CD4-positive, CD25-positive, alpha-beta regulatory T cell (primary cell): ENCODE measurements around the gene PROM2. TPM values are rescaled to one million over a fixed set of nuclear protein-coding genes. Genes with fewer than 3 reads are reported as not detected.

Experiments used
- ATAC-seq, 2 donors: fragments of 150-1000 bp; cut with Tn5 transposase; one replicate each; pipeline ENCODE4 v1.10.0; 2021; ENCODE audit warnings: low read depth in 2 of 2, moderate number of reproducible peaks in 2 of 2, moderate library complexity in 1 of 2
- DNase-seq, 3 donors: peaks; one replicate each; pipeline versions ENCODE4 v3.0.0 to v3.0.0-alpha.2; 2012 to 2022; ENCODE audit warnings: mixed read lengths in 1 of 3
- H3K27ac ChIP-seq: one replicate; pipeline ENCODE4 v1.7.0; 2013; ENCODE audit warnings: mild to moderate bottlenecking, low read length; ENCODE audit not compliant: insufficient read depth, poor library complexity, severe bottlenecking
- H3K27me3 ChIP-seq: one replicate; pipeline ENCODE4 v1.7.0; 2013; ENCODE audit warnings: low read length; ENCODE audit not compliant: control insufficient read depth, insufficient read depth
- H3K36me3 ChIP-seq: one replicate; pipeline ENCODE4 v1.7.0; 2013; ENCODE audit warnings: mild to moderate bottlenecking, low read length, moderate library complexity; ENCODE audit not compliant: control insufficient read depth, insufficient read depth
- H3K4me1 ChIP-seq: 2 replicates; pipeline ENCODE4 v1.7.0; 2013; ENCODE audit warnings: mild to moderate bottlenecking, low read length; ENCODE audit not compliant: insufficient read depth, control insufficient read depth, poor library complexity, severe bottlenecking
- H3K4me3 ChIP-seq: one replicate; pipeline ENCODE4 v1.7.0; 2013; ENCODE audit warnings: low read depth, mild to moderate bottlenecking, low read length, moderate library complexity
- H3K9me3 ChIP-seq, 2 experiments: 1 replicate in 1 of 2; 2 replicates in 1 of 2; pipeline ENCODE4 v1.7.0; 2013; ENCODE audit warnings: low read length in 2 of 2, mild to moderate bottlenecking in 1 of 2, moderate library complexity in 1 of 2; ENCODE audit not compliant: control insufficient read depth in 2 of 2
- H3K27ac Mint-ChIP-seq, 3 donors: one replicate each; pipeline ENCODE4 v1.8.0; 2020 to 2022; ENCODE audit warnings: mild to moderate bottlenecking in 3 of 3, mixed read lengths in 3 of 3, moderate library complexity in 2 of 3
- H3K27me3 Mint-ChIP-seq: one replicate; pipeline ENCODE4 v1.8.0; 2022; ENCODE audit warnings: mild to moderate bottlenecking, mixed read lengths
- H3K36me3 Mint-ChIP-seq: one replicate; pipeline ENCODE4 v1.8.0; 2020; ENCODE audit warnings: mixed read lengths
- H3K4me1 Mint-ChIP-seq, 4 donors: one replicate each; pipeline ENCODE4 v1.8.0; 2020 to 2022; ENCODE audit warnings: mixed read lengths in 4 of 4, mild to moderate bottlenecking in 1 of 4
- H3K4me3 Mint-ChIP-seq, 4 donors: one replicate each; pipeline ENCODE4 v1.8.0; 2020 to 2022; ENCODE audit warnings: mild to moderate bottlenecking in 4 of 4, mixed read lengths in 4 of 4, moderate library complexity in 3 of 4
- H3K9me3 Mint-ChIP-seq, 7 donors: one replicate each; pipeline ENCODE4 v1.8.0; 2020 to 2022; ENCODE audit warnings: mixed read lengths in 7 of 7, mild to moderate bottlenecking in 3 of 7, moderate library complexity in 2 of 7
- polyA plus RNA-seq, 4 donors: library from polyadenylated mRNA; unstranded; fragments of 300-500 nt; fragmentation: Illumina TruSeq; gene quantifications; one replicate each; pipeline ENCODE4 v1.2.3, GENCODE V29; 2021
- total RNA-seq: library from RNA; stranded (reverse); gene quantifications from one replicate; pipeline ENCODE4 v1.2.3, GENCODE V29; 2022

The PROM2 gene
- total and polyA plus RNA-seq, 5 donors from 2014 or later = 0.47 TPM; not detected in 4

- Histone ChIP-seq H3K27ac (no peak overlapping the region), H3K9me3 (no peaks in the 10 kb centered on the region), H3K4me3 (no peak overlapping the region), H3K36me3 (no peaks in the 10 kb centered on the region), H3K27me3 (no peaks in the 10 kb centered on the region), H3K4me1 (no peaks in the 10 kb centered on the region)
- DNase-seq = no peak
- no peak for ATAC-seq
- no peaks in the 10 kb centered on the region for H3K9me3 Mint-ChIP-seq
- no peaks in the 10 kb centered on the region for H3K27me3 Mint-ChIP-seq
- H3K4me1 Mint-ChIP-seq = no peaks in the 10 kb centered on the region
- H3K4me3 Mint-ChIP-seq = no peak overlapping the region
- no peak overlapping the region for H3K27ac Mint-ChIP-seq
- H3K36me3 Mint-ChIP-seq = no peaks in the 10 kb centered on the region
These were observed 7.5 kb downstream of the PROM2 start for GRCh38 chr2:95281786-95282185.

GRCh38 chr2:95282458-95282857 lies 8.2 kb downstream of the PROM2 start:
- Mint-ChIP-seq H3K9me3 (no peaks in the 10 kb centered on the region), H3K27ac (peak overlapping the region in 1 of 3 donors; percentile 31), H3K4me3 (no peak overlapping the region), H3K36me3 (no peaks in the 10 kb centered on the region), H3K27me3 (no peaks in the 10 kb centered on the region), H3K4me1 (no peaks in the 10 kb centered on the region)
- H3K36me3 ChIP-seq = no peaks in the 10 kb centered on the region
- no peaks in the 10 kb centered on the region for H3K9me3 ChIP-seq
- H3K27me3 ChIP-seq = no peaks in the 10 kb centered on the region
- no peak overlapping the region for H3K27ac ChIP-seq
- no peak overlapping the region for H3K4me3 ChIP-seq
- H3K4me1 ChIP-seq = no peaks in the 10 kb centered on the region
- DNase-seq (no peak), ATAC-seq (no peak)

- H3K9me3 ChIP-seq = no peaks in the 10 kb centered on the region
- Mint-ChIP-seq H3K27me3 (no peaks in the 10 kb centered on the region), H3K4me1 (no peaks in the 10 kb centered on the region), H3K27ac (peak overlapping the region in 1 of 3 donors; percentile 64), H3K4me3 (no peak overlapping the region), H3K9me3 (no peaks in the 10 kb centered on the region), H3K36me3 (no peaks in the 10 kb centered on the region)
- no peaks in the 10 kb centered on the region for H3K36me3 ChIP-seq
- H3K27me3 ChIP-seq = no peaks in the 10 kb centered on the region
- H3K4me3 ChIP-seq = no peak overlapping the region
- ATAC-seq (no peak), DNase-seq (no peak)
- H3K4me1 ChIP-seq = no peaks in the 10 kb centered on the region
- H3K27ac ChIP-seq = no peak overlapping the region
These were observed 9.3 kb downstream of the PROM2 start for GRCh38 chr2:95283562-95283961.

GRCh38 chr2:95284886-95285541 lies 10.8 kb downstream of the PROM2 start:
- no peak overlapping the region for H3K27ac Mint-ChIP-seq

GRCh38 chr2:95285542-95285932 lies 11.3 kb downstream of the PROM2 start:
- no peak overlapping the region for H3K4me3 Mint-ChIP-seq
- no peak for DNase-seq
- peaks cover 0 to 6% (median 2%) of the 10 kb centered on the region in 7 donors for H3K9me3 Mint-ChIP-seq
- no peak overlapping the region for H3K27ac Mint-ChIP-seq
- no peaks in the 10 kb centered on the region for H3K4me1 ChIP-seq
- H3K27ac ChIP-seq = no peak overlapping the region
- no peaks in the 10 kb centered on the region for H3K9me3 ChIP-seq
- H3K27me3 Mint-ChIP-seq = no peaks in the 10 kb centered on the region
- no peaks in the 10 kb centered on the region for H3K27me3 ChIP-seq
- H3K4me3 ChIP-seq = no peak overlapping the region
- H3K4me1 Mint-ChIP-seq = no peaks in the 10 kb centered on the region
- no peaks in the 10 kb centered on the region for H3K36me3 ChIP-seq
- H3K36me3 Mint-ChIP-seq = no peaks in the 10 kb centered on the region
- ATAC-seq = no peak

More at GRCh38 chr2:95284886-95285541, 10.8 kb downstream of the PROM2 start:
- no peak overlapping the region for H3K4me3 ChIP-seq
- no peaks in the 10 kb centered on the region for H3K36me3 ChIP-seq
- Mint-ChIP-seq H3K9me3 (peaks cover 0 to 2% (median under 1%) of the 10 kb centered on the region in 7 donors), H3K27me3 (no peaks in the 10 kb centered on the region), H3K36me3 (no peaks in the 10 kb centered on the region), H3K4me1 (no peaks in the 10 kb centered on the region), H3K4me3 (no peak overlapping the region)
- H3K4me1 ChIP-seq = no peaks in the 10 kb centered on the region
- no peaks in the 10 kb centered on the region for H3K27me3 ChIP-seq
- no peak for ATAC-seq
- DNase-seq = no peak
- no peak overlapping the region for H3K27ac ChIP-seq
- no peaks in the 10 kb centered on the region for H3K9me3 ChIP-seq

GRCh38 chr2:95287336-95287735 lies 13.1 kb downstream of the PROM2 start:
- H3K27me3 ChIP-seq = no peaks in the 10 kb centered on the region
- H3K36me3 ChIP-seq = no peaks in the 10 kb centered on the region
- H3K4me3 ChIP-seq = no peak overlapping the region
- no peaks in the 10 kb centered on the region for H3K4me1 ChIP-seq
- DNase-seq (no peak), ATAC-seq (no peak)
- no peak overlapping the region for H3K4me3 Mint-ChIP-seq
- H3K9me3 Mint-ChIP-seq = peaks cover 0 to 17% (median 4%) of the 10 kb centered on the region in 7 donors
- no peaks in the 10 kb centered on the region for H3K36me3 Mint-ChIP-seq
- H3K27me3 Mint-ChIP-seq = no peaks in the 10 kb centered on the region
- peaks cover 3% of the 10 kb centered on the region in 2 experiments for H3K9me3 ChIP-seq
- no peaks in the 10 kb centered on the region for H3K4me1 Mint-ChIP-seq
- H3K27ac Mint-ChIP-seq = no peak overlapping the region
- no peak overlapping the region for H3K27ac ChIP-seq

GRCh38 chr2:95287806-95288205 lies 13.6 kb downstream of the PROM2 start:
- peaks cover 3% of the 10 kb centered on the region in 2 experiments for H3K9me3 ChIP-seq
- Mint-ChIP-seq H3K9me3 (peaks cover 0 to 18% (median 5%) of the 10 kb centered on the region in 7 donors), H3K4me3 (no peak overlapping the region), H3K4me1 (no peaks in the 10 kb centered on the region), H3K27ac (no peak overlapping the region), H3K36me3 (no peaks in the 10 kb centered on the region), H3K27me3 (no peaks in the 10 kb centered on the region)
- H3K4me1 ChIP-seq = no peaks in the 10 kb centered on the region
- H3K27me3 ChIP-seq = no peaks in the 10 kb centered on the region
- no peak for ATAC-seq
- no peak overlapping the region for H3K27ac ChIP-seq
- H3K36me3 ChIP-seq = no peaks in the 10 kb centered on the region
- DNase-seq = no peak
- H3K4me3 ChIP-seq = no peak overlapping the region

- DNase-seq (no peak), ATAC-seq (no peak)
- Mint-ChIP-seq H3K27ac (no peak overlapping the region), H3K27me3 (no peaks in the 10 kb centered on the region), H3K36me3 (no peaks in the 10 kb centered on the region), H3K4me3 (no peak overlapping the region), H3K9me3 (peaks cover 0 to 18% (median 5%) of the 10 kb centered on the region in 7 donors), H3K4me1 (no peaks in the 10 kb centered on the region)
- H3K27ac ChIP-seq = no peak overlapping the region
- no peaks in the 10 kb centered on the region for H3K4me1 ChIP-seq
- peaks cover 3% of the 10 kb centered on the region in 2 experiments for H3K9me3 ChIP-seq
- H3K36me3 ChIP-seq = no peaks in the 10 kb centered on the region
- H3K4me3 ChIP-seq = no peak overlapping the region
- H3K27me3 ChIP-seq = no peaks in the 10 kb centered on the region
These were observed 15.0 kb downstream of the PROM2 start for GRCh38 chr2:95289253-95289652.
